Activated B cell treated with CpG ODN at 0.5 μM for 24 hours (primary cell): Measurements from ENCODE around the gene DOC2B. TPM values are rescaled to one million over a fixed set of nuclear protein-coding genes. Genes with fewer than 3 reads are reported as not detected.
A peak's percentile ranks its signal among the peaks of the same experiment; 100 is the strongest.

Source experiments
- ATAC-seq: fragments of 200-7000 bp; cut with Tn5 transposase; one replicate; pipeline ENCODE4 v1.10.0; 2021; ENCODE audit warnings: low read depth, mild to moderate bottlenecking, moderate library complexity
- CTCF ChIA-PET: fragments of 350-600 bp; sonication (Branson Sonifier 250); formaldehyde crosslinking; loops from one replicate; lab custom pipeline; 2021; ENCODE audit warnings: antibody characterized with exemption; lab: Charles Lee
- POLR2A ChIA-PET: fragments of 350-600 bp; sonication (Branson Sonifier 250); formaldehyde crosslinking; loops from one replicate; lab custom pipeline; 2021; ENCODE audit warnings: antibody characterized with exemption; lab: Charles Lee
- DNase-seq: peaks from one replicate; pipeline ENCODE4 v3.0.0; 2022
- H3K27ac Mint-ChIP-seq: one replicate; pipeline ENCODE4 v1.8.0; 2020; ENCODE audit warnings: mixed read lengths
- H3K27me3 Mint-ChIP-seq: one replicate; pipeline ENCODE4 v1.8.0; 2021; ENCODE audit warnings: mixed read lengths
- H3K36me3 Mint-ChIP-seq: one replicate; pipeline ENCODE4 v1.8.0; 2021; ENCODE audit warnings: low read depth, mixed read lengths
- H3K4me1 Mint-ChIP-seq: one replicate; pipeline ENCODE4 v1.8.0; 2021; ENCODE audit warnings: mixed read lengths
- H3K4me3 Mint-ChIP-seq: one replicate; pipeline ENCODE4 v1.8.0; 2020; ENCODE audit warnings: mild to moderate bottlenecking, mixed read lengths
- H3K9me3 Mint-ChIP-seq: one replicate; pipeline ENCODE4 v1.8.0; 2020; ENCODE audit warnings: mixed read lengths
- CTCF ChIP-seq: fragments of 200-600 bp; IDR thresholded peaks from one replicate; pipeline ENCODE4 v1.8.0; 2022; ENCODE audit warnings: antibody characterized with exemption, mild to moderate bottlenecking
- intact Hi-C: fragments of 100-400 bp; cut with micrococcal nuclease; formaldehyde crosslinking; loops from one replicate; pipeline ENCODE4 v1.15.1; 2024
- total RNA-seq: library from RNA; stranded (reverse); gene quantifications from 2 replicates; pipeline ENCODE4 v1.2.3, GENCODE V29; 2022

The DOC2B gene
- total RNA-seq, 1 donor from 2014 or later, result not detected

- ChIA-PET POLR2A (no interaction called here), CTCF (no interaction called here)
- no peaks in the 10 kb centered on the region for H3K36me3 Mint-ChIP-seq
- DNase-seq (no peak), ATAC-seq (no peak)
- intact Hi-C loops, result no loop called here
- TF ChIP-seq CTCF, result no peak
- H3K9me3 Mint-ChIP-seq, result no peaks in the 10 kb centered on the region
- H3K27ac Mint-ChIP-seq, result no peak overlapping the region
- H3K4me3 Mint-ChIP-seq, result no peak overlapping the region
- no peaks in the 10 kb centered on the region for H3K27me3 Mint-ChIP-seq
- H3K4me1 Mint-ChIP-seq, result no peaks in the 10 kb centered on the region
Observed at GRCh38 chr17:223723-224471, 42.4 kb upstream of the DOC2B start.

GRCh38 chr17:222172-222571 is 40.7 kb upstream of the DOC2B start:
- no peaks in the 10 kb centered on the region for H3K27me3 Mint-ChIP-seq
- CTCF ChIA-PET, result no interaction called here
- H3K27ac Mint-ChIP-seq, result peak overlapping the region; percentile 46

GRCh38 chr17:219696-220095 is 38.2 kb upstream of the DOC2B start:
- CTCF ChIA-PET, result no interaction called here
- TF ChIP-seq CTCF, result no peak
- peaks cover 8% of the 10 kb centered on the region for H3K4me1 Mint-ChIP-seq
- no peaks in the 10 kb centered on the region for H3K9me3 Mint-ChIP-seq
- H3K27me3 Mint-ChIP-seq, result no peaks in the 10 kb centered on the region
- H3K27ac Mint-ChIP-seq, result no peak overlapping the region
- no peaks in the 10 kb centered on the region for H3K36me3 Mint-ChIP-seq
- intact Hi-C loops, result loop anchor here (10.0 kb wide), 2 partner anchors 565 to 775 kb away; partner anchors contain the start of genes GLOD4, MRM3 and TIMM22
- POLR2A ChIA-PET, result no interaction called here
- no peak for ATAC-seq
- no peak for DNase-seq
- H3K4me3 Mint-ChIP-seq, result no peak overlapping the region

More at GRCh38 chr17:222172-222571, 40.7 kb upstream of the DOC2B start:
- H3K36me3 Mint-ChIP-seq, result no peaks in the 10 kb centered on the region
- no peaks in the 10 kb centered on the region for H3K4me1 Mint-ChIP-seq
- H3K9me3 Mint-ChIP-seq, result no peaks in the 10 kb centered on the region
- no peak for TF ChIP-seq CTCF
- POLR2A ChIA-PET, result no interaction called here
- intact Hi-C loops, result no loop called here
- no peak for ATAC-seq
- no peak for DNase-seq
- H3K4me3 Mint-ChIP-seq, result no peak overlapping the region

GRCh38 chr17:218432-219110 is 37.1 kb upstream of the DOC2B start:
- CTCF ChIA-PET, result no interaction called here
- no peak overlapping the region for H3K4me3 Mint-ChIP-seq

More at GRCh38 chr17:218432-219110, 37.1 kb upstream of the DOC2B start:
- POLR2A ChIA-PET, result no interaction called here
- Mint-ChIP-seq H3K9me3 (no peaks in the 10 kb centered on the region), H3K36me3 (no peaks in the 10 kb centered on the region), H3K27ac (no peak overlapping the region), H3K4me1 (peaks cover 8% of the 10 kb centered on the region), H3K27me3 (no peaks in the 10 kb centered on the region)
- ATAC-seq (no peak), DNase-seq (no peak)
- intact Hi-C loops, result loop anchor here (10.0 kb wide), 2 partner anchors 566 to 776 kb away; partner anchors contain the start of genes GLOD4, MRM3 and TIMM22
- no peak for TF ChIP-seq CTCF
